IgD-negative memory B cell (primary cell): Measurements from ENCODE around the gene GPR137. TPM values are rescaled to one million over a fixed set of nuclear protein-coding genes. Genes with fewer than 3 reads are reported as not detected.

Experiments used
- H3K27ac Mint-ChIP-seq, 3 donors: one replicate each; pipeline ENCODE4 v1.8.0; 2020 to 2022; ENCODE audit warnings: mild to moderate bottlenecking in 3 of 3, mixed read lengths in 3 of 3, moderate library complexity in 1 of 3
- H3K27me3 Mint-ChIP-seq: one replicate; pipeline ENCODE4 v1.8.0; 2021; ENCODE audit warnings: mixed read lengths
- H3K36me3 Mint-ChIP-seq: one replicate; pipeline ENCODE4 v1.8.0; 2020; ENCODE audit warnings: mild to moderate bottlenecking, mixed read lengths
- H3K4me1 Mint-ChIP-seq, 3 donors: one replicate each; pipeline ENCODE4 v1.8.0; 2020 to 2022; ENCODE audit warnings: mixed read lengths in 3 of 3, mild to moderate bottlenecking in 1 of 3
- H3K4me3 Mint-ChIP-seq, 4 donors: one replicate each; pipeline ENCODE4 v1.8.0; 2020 to 2022; ENCODE audit warnings: mild to moderate bottlenecking in 4 of 4, mixed read lengths in 4 of 4, moderate library complexity in 3 of 4
- H3K9me3 Mint-ChIP-seq, 3 donors: one replicate each; pipeline ENCODE4 v1.8.0; 2020 to 2021; ENCODE audit warnings: mixed read lengths in 3 of 3, mild to moderate bottlenecking in 1 of 3
- polyA plus RNA-seq: library from polyadenylated mRNA; unstranded; fragments of 300-500 nt; fragmentation: Illumina TruSeq; gene quantifications from one replicate; pipeline ENCODE4 v1.2.3, GENCODE V29; 2021

Gene GPR137
- polyA plus RNA-seq, 1 donor from 2014 or later, result 19.7 TPM

DNA sequence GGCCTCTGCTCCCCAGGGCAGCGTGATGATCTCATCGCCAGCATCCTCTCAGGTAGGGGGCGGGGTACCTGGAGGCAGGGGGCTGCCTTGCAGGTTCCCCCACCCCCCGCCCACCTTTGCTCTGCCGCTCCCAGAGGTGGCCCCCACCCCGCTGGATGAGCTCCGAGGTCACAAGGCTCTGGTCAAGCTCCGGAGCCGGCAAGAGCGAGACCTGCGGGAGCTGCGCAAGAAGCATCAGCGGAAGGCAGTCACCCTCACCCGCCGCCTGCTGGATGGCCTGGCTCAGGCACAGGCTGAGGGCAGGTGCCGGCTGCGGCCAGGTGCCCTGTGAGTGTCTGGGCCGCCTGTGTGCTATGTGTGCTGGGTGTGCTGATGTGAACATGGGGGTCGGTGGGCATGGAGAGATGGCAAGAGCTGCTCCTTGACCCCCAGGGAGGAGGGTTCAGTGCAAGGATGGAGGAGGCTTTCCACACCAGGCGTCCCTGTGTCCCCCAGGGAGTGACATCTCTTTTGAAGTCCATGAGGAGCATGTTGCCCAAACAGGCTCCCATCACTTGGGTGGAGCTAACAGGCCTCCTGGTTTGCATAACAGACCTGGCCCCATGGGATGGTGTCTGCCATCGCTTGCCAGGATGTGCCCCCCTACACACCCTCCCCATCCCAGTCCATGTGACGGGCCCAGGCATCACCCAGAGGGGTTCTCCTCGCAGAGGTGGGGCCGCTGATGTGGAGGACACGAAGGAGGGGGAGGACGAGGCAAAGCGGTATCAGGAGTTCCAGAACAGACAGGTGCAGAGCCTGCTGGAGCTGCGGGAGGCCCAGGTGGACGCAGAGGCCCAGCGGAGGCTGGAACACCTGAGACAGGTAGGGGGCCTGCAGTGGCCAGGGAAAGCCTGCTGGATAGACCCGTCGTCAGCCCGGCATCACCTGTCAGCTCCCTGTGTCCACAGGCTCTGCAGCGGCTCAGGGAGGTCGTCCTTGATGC lies 20.2 kb upstream of the GPR137 start:
- no peaks in the 10 kb centered on the region for H3K9me3 Mint-ChIP-seq
- H3K4me3 Mint-ChIP-seq, result peak overlapping the region in 2 of 4 donors; percentile 25 to 43
- peaks cover 3% of the 10 kb centered on the region for H3K36me3 Mint-ChIP-seq
- peaks cover 9 to 13% (median 12%) of the 10 kb centered on the region in 3 donors for H3K4me1 Mint-ChIP-seq
- H3K27me3 Mint-ChIP-seq, result no peaks in the 10 kb centered on the region
- H3K27ac Mint-ChIP-seq, result peak overlapping the region in 1 of 3 donors; percentile 32

DNA sequence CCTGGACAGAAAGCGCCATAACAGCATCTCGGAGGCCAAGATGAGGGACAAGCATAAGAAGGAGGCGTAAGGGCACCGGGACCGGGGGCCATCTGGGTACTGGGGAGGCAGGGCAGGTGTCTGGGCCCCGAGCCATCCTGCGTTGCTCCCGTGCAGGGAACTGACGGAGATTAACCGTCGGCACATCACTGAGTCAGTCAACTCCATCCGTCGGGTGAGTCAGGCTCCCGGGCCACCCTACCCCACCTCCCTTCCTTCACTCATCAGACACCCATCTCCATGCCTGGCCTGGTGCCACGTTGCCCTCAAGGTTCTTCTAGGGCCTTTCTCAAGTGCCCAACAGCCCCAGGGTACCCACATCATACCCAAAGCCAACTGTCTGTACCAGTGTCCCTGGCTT lies 19.3 kb upstream of the GPR137 start:
- no peaks in the 10 kb centered on the region for H3K27me3 Mint-ChIP-seq
- peak overlapping the region in 2 of 4 donors; percentile 43 to 84 for H3K4me3 Mint-ChIP-seq
- H3K36me3 Mint-ChIP-seq, result peaks cover 3% of the 10 kb centered on the region
- H3K4me1 Mint-ChIP-seq, result peaks cover 9 to 13% (median 12%) of the 10 kb centered on the region in 3 donors
- H3K27ac Mint-ChIP-seq, result peak overlapping the region in 1 of 3 donors; percentile 45
- no peaks in the 10 kb centered on the region for H3K9me3 Mint-ChIP-seq

DNA sequence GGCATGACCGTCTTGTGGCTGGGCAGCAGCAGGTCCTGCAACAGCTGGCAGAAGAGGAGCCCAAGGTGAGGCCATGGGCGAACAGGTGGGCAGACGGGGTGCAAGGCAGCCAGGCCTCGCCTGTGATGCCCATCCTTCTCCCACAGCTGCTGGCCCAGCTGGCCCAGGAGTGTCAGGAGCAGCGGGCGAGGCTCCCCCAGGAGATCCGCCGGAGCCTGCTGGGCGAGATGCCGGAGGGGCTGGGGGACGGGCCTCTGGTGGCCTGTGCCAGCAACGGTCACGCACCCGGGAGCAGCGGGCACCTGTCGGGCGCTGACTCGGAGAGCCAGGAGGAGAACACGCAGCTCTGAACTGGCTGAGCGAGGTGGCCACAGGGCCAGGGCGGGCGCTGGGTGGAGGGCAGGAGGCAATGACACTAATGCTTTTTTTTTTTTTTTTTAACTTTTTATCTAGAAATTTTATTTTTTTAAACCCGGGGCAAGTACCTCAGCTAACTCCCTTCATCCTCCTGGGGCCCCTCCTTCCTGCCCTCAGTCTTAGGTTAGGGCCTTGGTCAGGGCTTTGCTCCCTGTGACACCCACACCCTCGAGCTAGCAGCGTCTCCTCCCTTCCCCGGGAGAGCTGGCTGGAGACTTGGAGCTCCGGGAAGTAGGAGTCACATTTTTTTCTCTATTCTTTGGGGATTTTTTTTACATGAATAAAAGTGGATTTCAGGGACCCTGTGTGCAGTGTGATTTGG lies 18.3 kb upstream of the GPR137 start:
- Mint-ChIP-seq H3K36me3 (peaks cover 3% of the 10 kb centered on the region), H3K27ac (peak overlapping the region in 2 of 3 donors; percentile 62 to 99), H3K4me3 (peak overlapping the region in 1 of 4 donors; percentile 98), H3K27me3 (no peaks in the 10 kb centered on the region), H3K9me3 (no peaks in the 10 kb centered on the region), H3K4me1 (peaks cover 13% of the 10 kb centered on the region in 3 donors)

DNA sequence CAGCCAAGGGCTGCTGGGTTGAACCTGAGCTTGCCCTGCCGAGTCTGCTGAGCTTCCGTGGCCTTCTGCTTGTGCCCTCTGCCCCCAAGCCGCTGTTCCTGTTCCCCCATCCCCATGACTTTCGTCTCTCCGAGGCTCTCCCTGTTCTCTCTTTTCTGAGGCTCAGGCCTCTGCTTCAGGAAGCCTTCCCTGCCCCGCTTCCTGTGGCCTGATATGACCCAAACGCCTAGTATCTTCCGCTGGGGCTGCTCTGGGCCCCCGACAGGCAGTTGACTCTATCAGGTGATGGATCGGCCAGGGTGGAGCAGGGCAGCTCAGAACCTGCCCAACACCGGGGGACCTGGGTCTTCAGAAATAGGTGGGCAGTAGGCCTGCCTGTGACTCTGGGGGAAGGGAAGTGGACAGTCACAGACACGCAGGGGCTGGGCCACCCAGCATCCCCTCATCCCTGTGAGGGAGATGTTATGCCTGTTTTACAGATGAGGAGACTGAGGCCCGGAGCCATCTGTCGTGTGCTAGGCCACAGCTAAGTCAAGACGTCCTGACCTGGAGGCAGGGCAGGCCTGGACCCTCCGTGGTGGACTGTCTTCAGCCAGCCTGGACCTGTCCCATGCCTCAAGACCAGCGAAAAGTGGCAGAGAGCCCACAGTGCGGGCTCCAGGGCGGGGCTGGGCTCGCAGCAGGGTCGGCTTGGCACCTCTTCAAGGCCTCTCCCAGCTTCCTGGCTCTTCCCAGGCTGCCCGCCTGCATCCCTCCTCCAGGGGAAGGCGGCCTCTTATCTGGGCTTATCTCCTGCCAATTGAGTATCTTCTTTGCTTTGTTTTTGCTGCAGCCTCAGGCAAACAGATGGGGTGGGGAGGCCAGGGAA lies 17.4 kb upstream of the GPR137 start:
- Mint-ChIP-seq H3K36me3 (peaks cover 1% of the 10 kb centered on the region), H3K4me3 (peak overlapping the region; percentile 98 to 100 (median 98)), H3K27me3 (no peaks in the 10 kb centered on the region)

DNA sequence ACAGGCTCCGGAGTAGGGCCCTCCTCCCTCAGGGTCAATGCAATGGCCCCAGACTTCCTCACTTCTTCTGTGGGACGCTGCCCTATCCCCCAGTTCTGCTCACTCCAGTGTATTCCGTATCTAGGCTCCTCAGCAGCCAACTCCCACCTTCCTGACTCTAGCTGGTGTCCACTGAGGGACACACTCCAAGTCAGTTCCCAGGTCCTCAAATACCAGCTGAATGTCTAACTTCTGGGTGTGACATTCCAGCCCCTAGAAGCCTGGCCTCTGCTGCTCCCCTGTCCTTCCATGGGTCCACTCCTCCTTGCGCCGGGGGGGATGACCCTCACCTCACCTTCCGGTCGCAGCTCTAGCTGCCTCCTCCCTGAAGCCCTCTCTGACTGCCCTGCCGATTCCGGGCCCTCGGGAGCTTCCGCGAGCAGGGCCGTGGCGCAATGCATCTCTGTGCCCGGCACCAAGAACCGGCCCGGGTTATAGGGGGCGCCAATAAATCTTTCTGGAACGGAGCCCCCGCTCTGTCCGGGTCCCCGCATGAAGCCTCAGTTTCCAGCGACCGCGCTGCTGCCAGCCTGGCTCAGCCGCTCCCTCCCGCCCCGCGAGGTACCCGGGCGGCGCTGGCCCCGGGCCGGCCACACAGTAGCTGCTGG lies 16.6 kb upstream of the GPR137 start:
- no peaks in the 10 kb centered on the region for H3K27me3 Mint-ChIP-seq
- peaks cover 13 to 16% (median 13%) of the 10 kb centered on the region in 3 donors for H3K4me1 Mint-ChIP-seq
- H3K9me3 Mint-ChIP-seq, result no peaks in the 10 kb centered on the region
- H3K4me3 Mint-ChIP-seq, result peak overlapping the region; percentile 98 to 100 (median 98)
- H3K27ac Mint-ChIP-seq, result peak overlapping the region; percentile 99
- peaks cover 1% of the 10 kb centered on the region for H3K36me3 Mint-ChIP-seq

More for the DNA sequence above, 17.4 kb upstream of the GPR137 start:
- Mint-ChIP-seq H3K9me3 (no peaks in the 10 kb centered on the region), H3K4me1 (peaks cover 13 to 16% (median 13%) of the 10 kb centered on the region in 3 donors), H3K27ac (peak overlapping the region in 2 of 3 donors; percentile 99)

DNA sequence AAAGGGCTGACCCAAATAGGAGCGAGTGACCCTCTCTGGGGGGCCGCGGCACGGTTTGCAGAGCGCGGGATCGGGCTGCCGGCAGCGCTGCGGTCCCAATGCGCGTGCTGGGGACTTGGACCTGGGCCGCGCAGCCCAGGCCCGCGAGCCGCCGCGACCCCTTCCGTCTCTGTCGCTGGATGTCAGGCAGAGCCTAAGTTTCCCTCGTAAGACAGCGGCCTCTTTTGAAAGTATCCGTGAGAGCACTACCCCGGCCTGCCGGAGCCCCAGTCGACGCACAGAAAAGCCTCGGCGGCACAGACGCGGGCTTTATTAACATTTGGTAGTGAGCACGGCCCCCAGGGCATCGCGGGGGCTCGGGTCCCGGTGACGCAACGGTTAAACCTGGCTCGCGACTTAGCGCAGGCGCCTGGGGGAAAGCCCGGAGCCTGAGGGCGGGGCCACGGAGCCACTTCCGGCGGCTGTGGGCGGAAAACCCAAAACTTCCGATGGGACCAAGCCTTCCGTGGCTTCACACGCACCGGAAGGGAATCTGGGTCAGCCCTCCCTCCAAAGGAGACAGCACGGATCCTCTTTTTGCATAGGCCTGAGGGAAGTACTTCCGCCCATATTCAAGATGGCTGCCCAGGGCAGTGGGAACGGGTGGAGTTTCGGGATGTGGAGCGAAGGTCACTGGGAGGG lies 16.0 kb upstream of the GPR137 start:
- Mint-ChIP-seq H3K36me3 (peaks cover 1% of the 10 kb centered on the region), H3K27me3 (no peaks in the 10 kb centered on the region), H3K4me3 (peak overlapping the region; percentile 98 to 100 (median 98)), H3K9me3 (no peaks in the 10 kb centered on the region), H3K27ac (peak overlapping the region; percentile 99), H3K4me1 (peaks cover 13 to 16% (median 13%) of the 10 kb centered on the region in 3 donors)

DNA sequence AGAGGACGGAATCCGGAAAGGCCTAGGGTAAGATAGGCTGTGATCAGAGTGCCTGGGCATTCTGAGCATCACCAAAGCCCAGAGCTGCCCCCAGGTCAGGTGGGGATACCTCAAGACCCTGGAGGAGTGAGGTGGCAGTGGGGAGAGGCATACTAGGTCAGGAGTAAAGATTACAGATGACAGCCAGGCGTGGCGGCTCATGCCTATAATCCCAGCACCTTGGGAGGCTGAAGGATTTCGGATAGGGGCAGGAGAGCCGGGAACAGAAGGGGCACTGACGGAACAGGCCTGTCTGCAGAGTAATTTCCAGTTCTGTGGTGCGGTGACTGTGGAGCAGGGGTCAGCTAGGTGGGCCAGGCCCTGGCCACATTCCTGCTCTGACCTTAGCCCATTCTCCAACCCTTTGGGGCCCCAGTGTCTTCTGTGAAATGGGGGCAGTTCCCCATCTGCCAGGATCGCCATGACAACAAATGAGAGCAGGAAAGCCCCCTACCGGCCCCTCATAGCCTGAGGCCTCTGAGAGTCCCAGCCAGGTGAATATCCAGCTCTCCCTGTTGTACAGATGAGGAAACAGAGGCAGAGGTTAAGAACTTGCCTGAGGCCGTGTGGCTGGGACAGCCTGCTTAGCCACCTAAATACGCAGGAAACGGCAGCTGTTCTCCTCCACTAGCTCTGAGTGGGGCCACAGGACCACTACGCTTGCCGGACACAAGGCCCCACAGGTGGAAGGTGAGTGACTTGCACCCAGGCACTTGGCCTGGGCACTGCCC lies 10.4 kb upstream of the GPR137 start:
- H3K4me1 Mint-ChIP-seq, result peaks cover 3 to 11% (median 7%) of the 10 kb centered on the region in 3 donors
- no peaks in the 10 kb centered on the region for H3K27me3 Mint-ChIP-seq
- H3K9me3 Mint-ChIP-seq, result no peaks in the 10 kb centered on the region
- H3K4me3 Mint-ChIP-seq, result peak overlapping the region in 1 of 4 donors; percentile 23
- peaks cover 2% of the 10 kb centered on the region for H3K36me3 Mint-ChIP-seq
- H3K27ac Mint-ChIP-seq, result peak overlapping the region in 1 of 3 donors; percentile 71

DNA sequence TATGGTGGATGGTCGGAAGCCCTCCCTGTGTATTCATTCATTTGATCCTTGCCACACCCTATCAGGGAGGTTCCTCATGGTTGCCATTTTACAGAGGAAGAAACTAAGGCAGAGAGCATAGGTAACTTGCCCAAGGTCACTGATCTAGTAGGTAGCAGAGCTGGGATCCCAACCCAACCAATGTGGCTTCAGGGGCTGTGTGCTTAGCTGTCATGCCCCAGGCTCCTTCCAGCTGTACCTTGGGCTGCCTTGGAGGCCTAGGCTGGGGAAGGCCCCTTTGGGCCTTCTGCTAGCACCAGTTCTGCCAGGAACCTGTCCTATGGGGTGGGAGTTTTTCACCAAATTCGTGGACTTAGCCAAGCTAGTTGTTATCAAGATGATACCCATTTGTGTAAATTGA lies 9.8 kb upstream of the GPR137 start:
- no peaks in the 10 kb centered on the region for H3K9me3 Mint-ChIP-seq
- H3K4me1 Mint-ChIP-seq, result peaks cover 0 to 9% (median 6%) of the 10 kb centered on the region in 3 donors
- no peaks in the 10 kb centered on the region for H3K27me3 Mint-ChIP-seq
- no peak overlapping the region for H3K4me3 Mint-ChIP-seq
- no peak overlapping the region for H3K27ac Mint-ChIP-seq
- peaks cover 2% of the 10 kb centered on the region for H3K36me3 Mint-ChIP-seq

DNA sequence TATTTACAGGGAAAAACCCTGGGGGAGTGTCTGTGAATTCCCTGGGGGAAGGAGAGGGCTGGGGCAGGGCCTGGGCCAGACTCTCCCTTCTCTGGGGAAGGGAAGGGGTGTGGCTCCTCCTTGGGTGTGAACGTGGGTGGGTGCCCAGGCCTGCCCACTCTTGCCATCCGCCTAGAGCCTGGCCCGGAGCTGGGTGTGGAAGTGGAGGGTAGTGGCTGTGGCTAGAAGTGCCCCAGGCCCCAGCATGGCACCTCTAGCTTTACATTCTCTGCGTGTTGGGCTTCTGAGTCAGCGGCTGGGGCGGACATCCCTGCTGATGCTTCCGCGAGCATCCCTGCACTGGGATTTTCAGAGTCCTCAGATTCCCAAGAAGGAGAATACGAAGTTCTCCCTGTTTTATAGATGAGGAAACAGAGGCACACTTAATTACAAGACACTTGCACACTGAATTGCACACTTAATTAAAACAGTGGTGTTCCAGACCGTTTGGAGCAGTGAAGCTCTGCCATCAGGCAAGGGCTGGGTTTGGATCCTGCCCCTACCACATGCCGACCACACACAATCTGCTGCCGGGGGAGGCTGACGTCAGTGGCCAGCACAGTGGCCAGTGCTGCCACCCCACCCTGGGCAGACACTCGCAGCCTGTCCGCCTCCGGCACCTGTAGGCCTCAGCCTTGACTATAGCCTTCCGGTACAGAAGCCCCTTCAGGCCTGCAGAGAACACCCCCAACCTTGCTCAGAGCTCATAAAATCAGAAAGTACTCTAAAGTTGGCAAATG lies 8.8 kb upstream of the GPR137 start:
- H3K27ac Mint-ChIP-seq, result no peak overlapping the region
- H3K4me1 Mint-ChIP-seq, result peaks cover 0 to 8% (median 4%) of the 10 kb centered on the region in 3 donors
- no peaks in the 10 kb centered on the region for H3K9me3 Mint-ChIP-seq
- H3K27me3 Mint-ChIP-seq, result no peaks in the 10 kb centered on the region
- peaks cover 2% of the 10 kb centered on the region for H3K36me3 Mint-ChIP-seq
- H3K4me3 Mint-ChIP-seq, result peak overlapping the region in 1 of 4 donors; percentile 45

DNA sequence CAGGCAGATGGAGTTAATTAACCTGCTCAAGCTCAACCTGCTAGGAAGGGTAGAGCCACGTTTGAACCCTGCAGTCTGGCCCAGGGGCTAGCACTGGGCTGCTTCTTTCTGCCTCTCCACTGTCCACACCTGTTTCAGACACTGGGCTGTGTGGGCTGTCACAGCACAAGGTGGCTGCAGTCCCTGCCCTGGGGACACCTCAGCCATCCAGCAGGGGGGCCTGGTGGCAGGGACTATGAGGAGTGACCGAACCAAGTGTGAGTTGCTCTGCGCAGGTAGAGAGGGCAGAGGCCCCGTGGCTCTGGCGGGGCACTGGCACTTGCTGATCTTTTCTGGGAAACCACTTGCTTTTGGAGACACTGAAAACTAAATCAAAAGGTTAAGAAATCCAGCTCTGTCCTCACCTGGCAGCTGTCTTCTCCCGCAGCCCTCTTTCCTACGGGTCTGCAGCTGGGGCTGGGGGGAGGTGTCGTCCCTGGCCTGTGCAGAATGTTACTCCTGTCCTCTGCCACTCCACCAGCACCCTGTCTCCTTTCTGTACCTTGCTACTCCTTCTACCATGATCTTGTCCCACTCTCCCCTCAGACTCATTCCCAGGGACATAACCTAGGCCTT lies 7.0 kb upstream of the GPR137 start:
- Mint-ChIP-seq H3K36me3 (peaks cover 5% of the 10 kb centered on the region), H3K4me3 (peak overlapping the region in 1 of 4 donors; percentile 26), H3K9me3 (no peaks in the 10 kb centered on the region), H3K4me1 (peaks cover 0 to 4% (median 3%) of the 10 kb centered on the region in 3 donors), H3K27ac (peak overlapping the region; percentile 53 to 70 (median 64)), H3K27me3 (no peaks in the 10 kb centered on the region)

DNA sequence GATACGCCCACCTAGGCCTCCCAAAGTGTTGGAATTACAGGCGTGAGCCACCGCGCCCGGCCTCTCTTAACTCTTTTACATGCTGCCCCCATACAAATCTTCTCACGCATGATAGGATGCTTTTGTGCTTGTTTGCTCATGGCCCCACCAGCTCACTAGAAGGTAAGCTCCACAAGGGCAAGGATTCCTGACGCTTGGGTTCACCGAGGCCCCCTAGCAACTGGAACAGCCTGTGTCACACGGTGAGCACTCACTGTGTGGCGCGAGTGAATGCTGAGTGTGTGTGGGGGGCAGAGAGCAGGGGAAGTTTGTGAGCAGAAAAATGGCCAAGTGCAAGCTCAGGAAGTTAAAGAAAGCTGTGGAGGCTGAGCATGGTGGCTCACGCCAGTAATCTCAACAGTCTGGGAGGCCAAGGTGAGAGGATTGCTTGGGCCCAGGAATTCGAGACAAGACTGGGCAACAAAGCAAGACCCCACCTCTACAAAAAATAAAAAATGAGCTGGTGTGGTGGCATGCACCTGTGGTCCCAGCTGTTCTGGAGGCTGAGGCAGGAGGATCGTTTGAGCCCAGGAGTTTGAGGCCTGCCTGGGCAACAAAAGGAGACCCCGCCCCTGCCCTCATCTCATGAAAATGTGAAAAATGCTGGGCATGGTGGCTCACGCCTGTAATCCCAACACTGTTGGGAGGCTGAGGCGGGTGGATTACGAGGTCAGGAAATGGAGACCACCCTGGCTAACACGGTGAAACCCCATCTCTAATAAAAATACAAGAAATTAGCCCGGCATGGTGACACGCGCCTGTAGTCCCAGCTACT lies 3.5 kb upstream of the GPR137 start:
- peaks cover 5 to 10% (median 7%) of the 10 kb centered on the region in 3 donors for H3K4me1 Mint-ChIP-seq
- peak overlapping the region; percentile 31 to 76 (median 50) for H3K27ac Mint-ChIP-seq
- no peaks in the 10 kb centered on the region for H3K9me3 Mint-ChIP-seq
- H3K27me3 Mint-ChIP-seq, result no peaks in the 10 kb centered on the region
- no peak overlapping the region for H3K4me3 Mint-ChIP-seq
- peaks cover 5% of the 10 kb centered on the region for H3K36me3 Mint-ChIP-seq
